CD1c-positive myeloid dendritic cell (primary cell): ENCODE data around the gene GDA.

ENCODE experiments used
- DNase-seq: peaks from one replicate; pipeline ENCODE4 v3.0.0-alpha.2; 2016; ENCODE audit errors: extremely low spot score

Gene GDA

DNA sequence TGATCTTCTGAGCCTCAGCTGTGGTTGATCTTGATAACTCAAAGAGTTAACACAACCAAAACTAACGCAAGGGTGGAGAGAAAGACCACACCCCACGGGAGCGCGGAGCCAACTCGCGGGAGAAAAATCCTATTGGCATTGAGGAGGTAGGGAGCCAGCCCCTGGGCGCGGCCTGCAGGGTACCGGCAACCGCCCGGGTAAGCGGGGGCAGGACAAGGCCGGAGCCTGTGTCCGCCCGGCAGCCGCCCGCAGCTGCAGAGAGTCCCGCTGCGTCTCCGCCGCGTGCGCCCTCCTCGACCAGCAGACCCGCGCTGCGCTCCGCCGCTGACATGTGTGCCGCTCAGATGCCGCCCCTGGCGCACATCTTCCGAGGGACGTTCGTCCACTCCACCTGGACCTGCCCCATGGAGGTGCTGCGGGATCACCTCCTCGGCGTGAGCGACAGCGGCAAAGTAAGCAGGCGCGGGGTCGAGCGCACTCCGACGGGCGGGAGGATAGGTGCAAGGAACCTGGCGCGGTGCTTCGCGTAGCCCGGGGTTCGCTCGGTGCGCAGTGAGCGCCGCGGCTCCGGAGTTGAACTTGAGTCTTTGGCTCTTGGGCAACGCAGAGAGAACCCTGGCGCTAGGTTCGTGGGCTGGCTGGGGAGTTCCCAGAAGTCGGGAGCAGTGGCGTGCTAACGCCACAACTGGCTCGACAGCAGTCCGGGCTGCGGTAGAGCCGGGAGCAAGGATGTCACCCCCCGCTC, at the start of gene GDA:
GDA (plus strand) TSS at position 210 of the 745 bp plus-strand sequence; CDS start at position 330, 120 bp downstream.
- no peak for DNase-seq

DNA sequence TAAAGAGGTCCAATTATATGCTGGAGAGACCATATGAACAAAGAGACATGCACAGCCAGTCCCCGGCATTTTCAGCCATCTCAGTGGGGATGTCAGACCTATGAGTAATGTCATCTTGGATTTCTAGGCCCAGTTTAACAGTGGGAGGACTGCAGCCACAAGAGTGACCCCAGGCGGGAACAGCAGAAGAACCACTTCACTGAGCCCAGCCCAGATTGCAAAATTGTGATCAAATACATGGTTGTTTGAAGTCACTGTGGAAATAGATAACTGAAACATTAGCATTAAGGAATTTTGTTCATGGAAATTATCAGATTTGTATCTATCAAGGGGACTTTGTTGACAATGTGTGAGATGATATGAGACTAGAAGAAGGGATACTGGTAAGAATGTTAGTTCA, 46.7 kb upstream of the GDA start:
- DNase-seq, result no peak

DNA sequence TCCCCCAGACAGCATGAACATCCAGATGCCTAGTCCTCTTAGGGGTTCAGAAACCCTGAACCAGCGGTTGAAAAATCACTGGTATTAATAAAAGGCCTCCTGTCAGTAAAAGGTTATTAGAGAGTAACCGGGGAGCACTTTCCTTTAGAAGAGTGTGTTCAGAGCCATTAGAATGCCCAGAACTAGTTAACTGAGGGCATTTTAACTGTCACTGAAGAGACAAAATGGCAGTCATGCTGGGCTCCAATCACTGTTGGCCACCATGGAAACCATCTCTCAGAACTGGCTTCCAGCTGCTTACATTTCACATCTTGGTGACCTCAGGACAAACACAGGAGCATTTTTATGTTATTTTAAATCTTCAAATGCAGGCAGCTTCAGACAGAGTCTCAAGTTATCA, 36.2 kb upstream of the GDA start:
- no peak for DNase-seq

DNA sequence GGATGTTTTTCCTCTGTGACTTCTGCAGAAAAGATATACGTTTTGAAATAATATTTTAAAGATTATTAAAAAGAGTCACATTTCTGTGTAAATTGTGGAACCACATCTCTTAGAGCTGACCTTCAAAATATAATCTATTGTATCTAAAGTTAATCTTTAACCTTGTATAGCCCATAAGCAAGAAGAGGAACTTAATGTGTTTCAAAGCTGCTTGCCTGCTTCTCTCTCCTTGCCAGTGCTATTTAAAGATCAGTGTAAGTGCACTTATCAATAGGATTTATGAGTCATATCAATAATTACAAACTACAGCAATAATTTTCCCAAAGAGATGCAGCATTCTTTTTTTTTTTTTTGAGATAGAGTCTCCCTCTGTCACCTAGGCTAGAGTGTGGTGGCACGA, 29.4 kb upstream of the GDA start:
- DNase-seq, result no peak

DNA sequence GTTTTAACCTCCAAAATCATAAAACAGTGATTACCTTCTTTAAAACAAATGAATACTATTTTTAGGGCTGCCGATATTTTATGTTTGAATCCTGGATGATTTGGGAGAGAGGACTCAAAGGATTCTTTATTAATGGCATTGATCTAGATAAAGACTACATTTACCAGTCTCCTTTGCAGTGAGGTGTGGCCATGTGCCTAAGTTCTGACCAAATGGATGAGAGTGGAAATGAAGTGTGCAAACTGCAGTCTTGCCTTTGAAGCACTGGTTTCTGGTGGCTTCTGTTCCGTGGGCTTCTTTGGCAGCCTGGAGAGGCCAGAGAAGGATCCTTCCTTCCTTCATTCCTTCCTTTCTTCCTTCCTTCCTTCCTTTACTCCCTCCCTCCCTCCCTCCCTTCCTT, 24.3 kb upstream of the GDA start:
- no peak for DNase-seq

DNA sequence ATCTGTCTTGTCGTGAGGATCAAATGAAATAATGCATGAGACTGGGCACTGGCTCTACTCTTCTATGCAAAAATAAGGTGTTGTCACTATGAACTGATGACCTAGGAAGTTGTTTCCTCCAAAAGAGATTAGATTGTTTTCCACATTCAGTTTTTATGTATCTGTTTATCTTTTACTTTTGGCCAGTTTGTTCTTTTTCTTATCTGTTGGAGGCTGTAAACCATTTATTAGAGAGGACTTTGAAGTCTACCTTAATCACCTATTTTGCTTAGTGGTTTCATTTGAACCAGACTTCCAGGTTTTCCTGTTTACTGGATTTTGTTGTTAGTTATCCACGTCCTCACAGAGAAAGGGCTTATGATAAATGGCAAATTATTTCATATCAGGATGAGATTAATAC, 21.5 kb upstream of the GDA start:
- no peak for DNase-seq

DNA sequence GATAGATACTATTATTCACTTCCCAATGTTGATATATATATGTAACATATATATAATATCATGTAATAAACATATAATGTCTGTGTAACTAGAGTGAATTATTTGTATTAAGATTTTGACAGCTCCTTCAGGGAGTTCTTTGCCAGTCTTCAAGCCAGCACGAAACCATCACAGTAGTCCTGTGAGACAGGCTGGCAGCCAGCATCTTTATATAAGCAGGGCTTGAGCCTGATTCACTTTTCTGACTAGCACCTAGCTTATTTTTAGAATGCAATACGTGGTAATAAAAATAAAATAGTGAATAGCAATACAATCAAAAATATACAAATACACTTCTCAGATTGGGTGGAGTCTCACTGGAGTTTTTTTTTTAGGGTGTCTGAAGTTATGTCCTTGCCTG, 20.7 kb upstream of the GDA start:
- no peak for DNase-seq

DNA sequence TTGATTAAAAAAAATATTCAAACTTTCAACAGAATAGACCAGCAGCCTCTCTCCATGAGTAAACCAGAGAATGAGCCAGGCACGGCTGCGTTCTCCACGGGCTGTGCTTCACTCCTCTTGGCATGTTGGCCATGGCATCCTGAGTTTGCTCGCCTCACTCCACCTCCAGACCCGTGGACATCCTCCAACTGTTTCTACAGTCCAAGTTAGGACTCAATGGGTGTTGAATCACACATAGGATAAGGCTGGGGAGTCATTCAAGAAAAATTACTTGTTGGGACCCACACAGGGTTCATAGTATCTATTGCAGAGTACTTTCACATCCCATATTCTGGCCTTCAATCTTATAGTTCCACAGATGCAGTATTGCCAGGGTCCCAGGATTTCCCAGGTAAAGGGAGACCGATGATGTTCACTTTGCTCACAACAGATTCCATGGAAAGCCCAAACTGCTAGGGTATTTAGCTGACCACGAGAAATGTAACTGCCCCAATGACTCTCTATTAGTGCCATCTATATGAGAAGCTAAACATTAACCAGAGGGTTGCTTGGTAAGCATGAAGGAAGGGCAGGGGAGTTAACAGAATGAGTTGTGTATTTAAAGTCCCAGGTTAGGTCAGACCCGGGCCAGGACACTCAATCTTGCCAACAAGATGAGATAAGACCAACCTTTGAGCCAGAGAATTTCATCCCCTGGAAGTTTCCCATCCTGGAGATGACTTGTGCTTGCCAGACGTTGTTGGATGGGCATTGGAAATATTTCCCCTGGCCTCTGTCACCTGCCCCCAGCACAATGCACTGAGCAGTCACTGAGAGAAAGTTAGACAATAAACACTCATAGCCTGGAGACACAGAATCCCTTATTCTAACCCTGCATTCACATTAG, 19.7 kb upstream of the GDA start:
- no peak for DNase-seq

DNA sequence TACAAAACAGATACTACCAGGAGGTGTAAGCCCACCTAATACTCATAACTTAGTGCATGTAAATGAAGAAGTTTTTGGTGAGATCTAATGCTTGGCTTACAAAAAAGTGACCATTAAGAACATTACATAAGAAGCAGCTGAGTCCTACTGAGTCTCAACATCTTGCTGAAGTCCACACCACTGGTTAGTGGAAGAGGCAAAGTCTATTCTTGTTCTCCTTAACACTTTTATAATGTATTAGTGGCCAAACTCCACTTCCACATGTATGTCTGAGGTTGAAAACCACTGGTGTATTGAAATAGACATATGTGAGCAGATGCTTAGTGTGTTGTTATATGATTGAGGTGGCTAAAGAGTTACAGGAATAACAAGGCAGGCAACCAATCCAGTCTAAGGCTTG, 18.9 kb upstream of the GDA start:
- DNase-seq, result no peak

DNA sequence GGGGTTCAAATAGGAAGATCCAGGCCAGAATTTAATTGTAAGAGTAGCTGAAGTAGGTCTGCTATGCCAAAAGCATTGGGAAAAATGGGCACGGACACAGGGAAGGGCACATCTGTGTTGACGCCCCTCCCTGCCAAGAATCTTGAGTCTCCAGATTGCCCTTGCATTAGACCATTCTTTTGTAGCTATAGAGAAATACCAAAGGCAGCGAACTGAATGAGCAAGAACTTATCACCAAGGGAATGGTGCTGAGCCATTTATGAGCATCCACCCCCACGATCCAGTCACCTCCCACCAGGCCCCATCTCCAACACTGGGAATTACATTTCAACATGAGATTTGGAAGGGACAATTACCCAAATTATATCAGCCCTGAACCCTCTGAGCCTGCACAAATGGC, 18.0 kb upstream of the GDA start:
- no peak for DNase-seq

DNA sequence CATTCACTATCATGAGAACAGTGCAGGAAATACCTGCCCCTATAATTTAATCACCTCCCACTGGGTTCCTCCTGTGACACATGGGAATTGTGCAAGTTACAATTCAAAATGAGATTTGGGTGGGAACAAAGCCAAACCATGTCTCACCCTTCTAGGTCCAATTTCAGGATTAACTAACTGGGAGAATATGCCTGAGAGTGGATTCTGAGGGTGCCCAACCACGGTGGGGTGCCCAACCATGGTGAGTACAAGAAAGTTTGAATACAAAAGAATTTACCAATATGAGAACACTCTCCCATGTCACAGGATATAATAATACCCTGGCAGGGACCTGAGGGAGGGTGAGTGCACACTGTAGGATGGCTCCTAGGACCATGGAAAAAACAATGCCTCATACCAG, 17.2 kb upstream of the GDA start:
- DNase-seq, result no peak

DNA sequence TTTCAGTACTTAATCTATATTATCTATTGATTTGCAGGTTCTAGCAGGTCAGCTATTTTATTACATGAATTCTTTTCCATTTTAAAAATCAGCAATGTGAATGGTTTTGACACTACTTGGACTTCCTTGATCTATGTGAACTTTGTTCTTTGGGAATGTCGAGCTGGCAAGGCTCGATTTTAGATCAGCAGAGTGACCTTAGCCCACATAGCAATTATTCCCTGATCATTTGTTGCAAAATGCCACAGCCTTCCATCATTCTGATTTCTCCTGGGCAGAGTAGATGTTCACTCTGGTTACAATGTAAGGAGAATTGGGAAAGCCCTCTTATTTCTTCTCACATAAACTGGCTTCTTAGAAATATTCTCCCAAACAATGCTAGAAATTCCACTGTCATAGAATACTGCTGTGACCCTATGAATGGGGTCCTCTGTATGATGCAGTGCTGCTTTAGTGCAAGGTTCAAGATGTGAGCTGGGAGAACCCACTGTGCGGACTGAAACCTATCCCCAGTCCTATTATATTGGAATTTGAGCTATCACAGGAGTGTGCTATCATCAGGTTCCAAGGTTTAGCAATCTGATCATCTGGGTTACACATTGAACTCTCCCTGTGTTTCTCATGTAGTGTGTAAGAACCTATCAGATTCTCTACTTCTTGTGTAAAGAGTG, 15.7 kb upstream of the GDA start:
- no peak for DNase-seq

DNA sequence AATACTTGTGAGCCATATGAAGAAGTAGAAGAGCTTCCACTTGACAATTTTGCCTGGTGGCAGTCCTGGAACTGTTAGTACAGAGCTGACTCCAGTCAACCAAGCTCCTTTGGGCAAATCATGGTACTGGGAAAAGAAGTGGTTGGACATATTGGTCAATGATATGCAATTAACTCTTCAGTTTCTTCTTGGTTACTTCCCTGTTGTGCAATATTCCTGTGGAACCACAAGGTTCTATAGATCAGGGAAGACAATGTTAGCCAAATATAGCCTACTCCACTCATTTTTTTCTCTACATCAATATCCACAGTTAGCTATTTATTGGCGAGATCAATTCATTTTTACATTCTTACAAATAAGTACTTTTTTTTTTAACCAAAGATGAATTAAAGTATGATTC, 14.4 kb upstream of the GDA start:
- DNase-seq, result no peak

DNA sequence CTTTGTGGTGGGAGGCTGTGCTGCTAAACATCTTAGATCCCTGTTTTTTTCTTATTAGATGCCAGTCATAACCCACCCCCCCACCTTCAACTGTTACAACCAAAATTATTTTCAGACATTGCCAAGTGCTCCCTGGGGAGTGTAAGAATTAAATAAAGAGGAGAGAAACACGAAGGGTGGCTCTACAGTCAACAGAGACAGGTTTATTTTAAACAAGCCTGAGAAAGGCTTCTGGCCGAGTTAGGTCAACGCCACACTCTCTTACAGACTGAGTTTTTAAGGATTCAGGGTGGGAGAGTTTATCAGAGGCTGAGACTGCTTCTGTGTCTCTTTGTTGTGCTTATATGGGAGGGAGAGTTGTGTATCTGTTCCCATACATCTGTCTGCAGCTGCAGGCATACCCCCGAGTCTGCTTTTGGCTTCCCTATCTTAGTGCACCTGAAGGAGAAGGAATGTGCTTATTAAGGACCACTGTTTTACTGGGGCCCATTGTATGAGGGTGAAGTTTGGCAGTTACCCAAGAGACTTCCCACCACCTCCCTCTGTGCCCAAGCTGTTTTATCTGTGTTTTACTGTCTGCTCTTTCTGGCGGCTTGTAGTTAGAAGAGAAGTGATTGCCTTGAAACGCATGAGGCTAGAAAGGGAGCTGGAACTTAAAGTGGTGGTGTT, 11.4 kb upstream of the GDA start:
- no peak for DNase-seq

DNA sequence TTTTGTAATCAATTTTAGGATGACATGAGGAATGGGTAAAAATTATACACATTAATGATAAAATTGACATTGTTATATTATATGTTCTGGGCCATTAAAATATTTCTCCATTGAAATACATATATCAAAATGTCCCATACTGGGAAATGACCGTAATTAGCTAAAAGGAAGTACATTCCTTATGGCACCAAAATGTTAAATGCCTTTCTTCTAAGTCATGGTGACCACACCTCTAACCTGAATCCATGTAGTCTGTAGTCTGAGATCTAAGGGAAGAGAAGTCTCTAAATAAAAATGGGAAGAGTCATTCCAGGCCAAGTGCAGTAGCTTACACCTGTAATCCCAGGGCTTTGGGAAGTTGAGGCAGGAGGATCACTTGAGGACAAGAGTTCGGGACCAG, 10.0 kb upstream of the GDA start:
- DNase-seq, result no peak

DNA sequence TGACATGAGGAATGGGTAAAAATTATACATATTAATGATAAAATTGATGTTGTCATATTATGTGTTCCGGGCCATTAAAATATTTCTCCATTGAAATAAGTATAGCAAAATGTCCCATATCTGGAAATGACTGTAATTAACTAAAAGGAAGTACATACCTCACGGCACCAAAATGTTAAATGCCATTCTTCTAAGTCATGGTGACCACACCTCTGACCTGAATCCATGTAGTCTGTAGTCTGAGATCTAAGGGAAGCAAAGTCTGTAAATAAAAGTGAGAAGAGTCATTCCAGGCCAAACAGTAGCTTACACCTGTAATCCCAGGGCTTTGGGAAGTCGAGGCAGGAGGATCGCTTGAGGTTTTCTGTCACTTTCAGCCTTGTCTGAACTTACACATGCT, 8.7 kb upstream of the GDA start:
- no peak for DNase-seq

DNA sequence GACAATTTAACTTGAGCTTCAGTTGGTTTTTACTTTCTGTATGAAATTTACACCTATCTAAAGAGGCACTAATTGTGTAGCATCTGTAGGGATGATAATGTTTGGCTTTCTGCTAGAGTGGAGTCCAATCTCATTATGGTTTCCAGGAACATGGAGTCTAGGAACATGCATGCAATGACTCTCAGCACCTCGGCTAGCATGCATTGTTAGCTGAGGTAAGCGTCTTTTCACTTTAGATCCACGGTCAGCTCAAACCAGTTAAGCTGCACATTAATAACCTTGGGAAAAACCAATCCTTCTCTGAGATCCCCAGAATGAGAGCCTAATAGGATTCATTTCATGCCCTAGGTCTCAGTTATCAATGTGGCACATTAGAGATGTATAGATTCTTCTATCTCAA, 7.8 kb upstream of the GDA start:
- no peak for DNase-seq

DNA sequence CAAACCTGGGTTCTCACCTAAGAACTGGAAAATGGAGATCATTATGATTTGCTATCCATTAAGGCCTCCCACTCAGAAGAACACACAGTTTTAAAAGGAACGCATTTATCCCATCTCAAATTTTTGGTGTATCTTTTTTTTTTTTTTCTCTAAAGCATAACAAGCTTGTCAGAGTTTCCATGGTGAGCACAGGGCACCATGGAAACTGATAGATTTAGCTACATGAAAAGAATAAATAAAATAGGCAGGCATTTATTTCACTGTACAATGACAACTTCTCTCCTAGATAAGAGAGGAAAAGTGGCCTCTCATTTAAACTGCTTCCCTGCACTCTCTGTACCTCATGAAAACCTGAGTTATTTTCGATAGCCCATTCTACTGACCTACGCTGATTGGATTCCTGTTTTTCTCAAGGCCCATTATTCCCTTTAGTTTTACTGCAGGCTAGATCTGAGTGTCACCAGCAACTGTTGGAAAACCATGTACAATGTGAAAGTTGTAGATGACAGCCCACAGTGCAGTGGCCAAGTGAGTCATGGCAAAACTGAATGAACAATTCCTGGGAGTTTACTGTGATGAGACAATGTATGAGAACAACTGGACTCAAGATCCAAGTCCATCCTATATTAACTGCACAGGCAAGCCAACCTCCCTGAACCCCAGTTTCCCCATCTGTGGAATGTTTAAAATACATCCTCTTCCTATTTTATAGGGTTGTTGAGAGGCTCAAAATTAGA, 4.3 kb upstream of the GDA start:
- no peak for DNase-seq

DNA sequence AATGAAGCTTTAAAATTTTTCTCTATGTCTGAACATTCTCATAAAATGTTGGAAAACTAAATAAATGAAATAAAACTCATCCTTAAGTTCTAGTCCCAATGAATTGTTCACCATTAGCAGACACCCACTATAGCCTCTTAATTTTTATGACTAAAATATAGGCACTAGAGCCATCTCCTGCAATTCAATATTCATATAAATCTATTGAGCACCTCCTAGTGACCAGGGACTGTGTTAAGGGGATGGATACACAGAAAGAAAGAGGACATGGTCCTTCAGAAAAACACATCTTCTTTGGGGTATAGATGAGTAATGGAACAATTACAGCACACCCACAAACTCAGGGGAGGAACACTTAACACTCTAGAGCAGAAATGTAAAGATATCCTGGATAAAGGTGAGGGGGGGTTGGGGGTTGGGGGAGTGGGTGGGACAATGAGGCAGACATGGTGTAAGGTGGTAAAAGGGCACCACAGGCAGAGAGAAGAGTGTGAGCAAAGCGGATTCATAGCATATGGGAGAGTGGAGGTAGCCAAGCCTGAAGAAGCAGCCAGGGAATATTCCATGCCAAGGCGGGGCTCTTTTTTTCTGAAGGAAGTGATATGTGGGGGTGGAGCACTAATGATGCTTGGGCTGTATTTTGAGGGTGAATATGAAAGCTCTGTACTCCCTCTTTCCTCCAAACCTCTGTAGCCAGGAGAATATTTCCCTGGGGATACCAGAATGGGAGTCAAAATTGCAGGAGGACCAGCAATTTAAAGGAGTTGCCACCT, 3.3 kb upstream of the GDA start:
- no peak for DNase-seq

DNA sequence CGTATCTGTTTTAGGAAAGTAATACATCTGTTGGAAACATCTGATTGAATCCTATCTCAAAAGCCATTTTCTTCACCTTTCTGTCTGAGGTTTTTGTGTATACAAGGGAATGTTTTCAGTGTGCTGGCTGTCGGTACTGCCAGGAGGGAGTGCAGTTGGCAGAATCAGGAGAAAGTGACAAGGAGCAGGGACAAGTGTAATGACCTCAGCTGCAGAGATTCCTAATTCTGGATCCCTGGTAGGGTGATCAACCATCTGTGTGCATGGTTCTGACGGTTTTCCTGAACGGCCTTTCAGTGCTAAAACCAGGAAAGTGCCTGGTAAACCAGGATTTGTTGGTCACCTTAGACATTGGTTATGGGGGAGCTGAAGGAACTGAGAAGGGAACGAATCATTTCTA, 1.6 kb upstream of the GDA start:
- DNase-seq, result no peak

DNA sequence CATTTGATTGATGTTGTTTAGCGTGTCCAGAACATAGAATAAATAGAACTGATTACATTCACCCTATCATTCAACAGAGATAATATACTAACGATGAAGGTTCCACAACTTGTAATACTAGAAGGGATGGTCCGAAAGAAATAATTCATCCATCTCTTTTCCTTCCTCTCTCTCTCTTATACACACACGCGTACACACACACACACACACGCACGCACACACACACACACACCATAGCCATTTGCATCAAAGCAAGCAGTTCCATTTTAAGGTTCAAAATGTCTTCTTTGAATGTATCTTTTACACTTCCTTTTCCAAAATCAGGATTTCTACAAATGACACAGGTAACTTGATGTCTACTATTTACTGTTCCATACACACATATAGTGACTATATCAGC, 887 bp downstream of the GDA start:
- no peak for DNase-seq
